Activated CD4-positive, alpha-beta T cell treated with anti-CD3 and anti-CD28 coated beads, Interleukin-2, Interleukin-6, amounts not matched to agents 100 ng/mL and 50 ng/mL, durations not matched to agents 16 hours and 8 hours (primary cell): Measurements from ENCODE around the gene SLIT3.

Source experiments
- DNase-seq: peaks from one replicate; pipeline ENCODE4 v3.0.0-alpha.2; 2020

Gene SLIT3

DNA sequence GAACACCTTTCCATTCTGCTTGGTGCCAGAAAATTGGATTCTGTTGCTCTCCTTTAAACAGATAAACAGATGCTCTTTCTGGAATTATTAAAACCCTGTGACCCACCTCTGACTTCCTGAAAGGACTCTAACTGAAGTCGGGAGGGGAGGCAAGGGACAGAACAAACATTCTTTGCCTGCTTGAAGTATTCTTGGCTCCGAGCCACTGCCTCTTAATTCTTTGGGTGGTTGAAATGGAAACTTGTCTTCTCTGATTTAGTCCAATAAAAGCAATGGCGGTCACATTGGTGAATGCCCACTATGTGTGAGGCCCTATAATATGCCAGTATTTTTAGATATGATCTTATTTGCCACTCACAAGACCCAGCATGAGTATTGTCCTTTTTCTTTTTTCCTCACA is 236.8 kb downstream of the SLIT3 start:
- no peak for DNase-seq

DNA sequence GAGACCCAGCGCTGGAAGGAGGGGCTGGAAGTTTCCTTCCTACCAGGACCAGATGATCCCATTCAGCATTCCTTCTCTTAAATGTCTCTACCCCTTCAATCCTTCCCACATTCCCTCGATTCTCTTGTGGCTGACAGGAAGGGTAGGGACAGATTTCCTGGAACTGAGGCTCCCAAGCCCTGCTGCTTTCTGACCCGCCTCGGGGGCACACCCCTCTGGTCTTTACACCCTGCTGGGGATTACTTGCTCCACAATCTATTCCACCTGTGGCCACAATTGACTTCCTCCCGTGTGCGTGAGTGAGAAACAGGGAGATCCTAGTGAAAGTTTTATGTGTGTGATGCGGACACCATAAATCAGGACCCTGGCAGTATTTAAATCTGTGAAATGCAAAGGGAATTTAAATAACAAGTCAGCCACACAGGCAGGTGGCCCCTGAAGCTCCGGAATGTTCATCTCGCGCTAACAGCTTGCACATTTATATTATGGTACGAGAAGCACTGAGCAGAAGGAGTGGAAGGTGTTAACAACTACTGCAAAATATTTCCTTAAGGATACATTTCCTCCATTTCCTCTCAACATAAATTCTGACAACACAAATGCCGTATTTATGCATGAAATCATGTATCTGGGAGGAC is 237.5 kb downstream of the SLIT3 start:
- no peak for DNase-seq

DNA sequence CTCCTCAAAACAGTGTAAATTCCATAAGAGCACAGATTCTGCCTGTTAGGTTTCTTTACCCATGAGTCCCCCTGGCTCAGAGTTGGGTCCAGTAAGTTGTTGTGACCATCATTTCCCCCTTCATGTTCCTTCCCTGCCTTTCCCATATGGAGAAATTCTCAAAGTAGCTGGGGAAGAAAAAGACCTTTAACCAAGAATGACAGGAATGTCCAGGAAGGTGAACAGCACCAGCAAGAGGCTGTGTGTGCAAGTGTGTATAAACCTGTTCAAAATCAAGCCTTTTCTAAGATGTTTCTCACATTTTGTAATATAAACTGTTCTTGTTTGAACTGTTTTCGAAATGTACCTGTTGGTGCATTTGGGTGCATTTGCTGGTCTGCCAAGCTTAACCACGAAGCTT is 238.2 kb downstream of the SLIT3 start:
- DNase-seq: no peak

DNA sequence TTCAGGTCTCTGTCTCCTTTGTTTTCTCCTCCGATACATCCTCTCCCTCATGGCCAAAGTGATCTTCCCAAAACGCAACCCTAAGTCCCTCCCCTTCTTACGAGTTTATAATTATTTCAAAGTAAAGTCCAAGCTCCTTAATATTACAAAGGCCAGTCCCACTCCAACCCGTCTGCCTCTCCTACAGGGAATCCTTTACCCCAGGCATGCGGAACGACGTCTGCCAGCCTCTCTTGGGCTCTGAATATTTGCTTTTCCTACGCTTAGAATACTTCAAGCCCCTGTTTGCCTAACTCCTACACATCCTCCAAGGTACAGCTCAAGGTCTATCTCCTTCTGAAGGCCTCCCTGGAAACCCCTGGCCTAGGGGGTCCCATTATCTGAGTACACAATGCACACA is 246.4 kb downstream of the SLIT3 start:
- no peak for DNase-seq

DNA sequence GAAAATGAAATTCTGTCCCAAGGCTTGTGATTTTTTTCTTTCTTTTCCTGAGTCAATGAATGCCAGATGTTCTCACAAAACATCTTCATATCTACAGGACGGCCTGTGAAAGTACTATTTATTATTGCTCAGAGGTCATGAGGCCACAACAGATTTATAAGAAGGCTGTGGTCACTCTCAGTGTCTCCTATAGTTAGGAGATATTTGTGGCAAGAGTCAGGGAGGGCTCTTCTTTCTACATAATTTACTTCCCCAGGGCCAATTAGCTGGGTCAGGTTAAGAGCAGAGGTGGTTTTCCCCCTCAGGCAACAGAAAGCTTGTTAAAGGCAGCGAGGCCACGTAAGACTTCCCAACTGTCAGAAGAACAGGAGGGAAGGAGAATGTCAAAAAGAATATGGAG is 248.7 kb downstream of the SLIT3 start:
- no peak for DNase-seq

DNA sequence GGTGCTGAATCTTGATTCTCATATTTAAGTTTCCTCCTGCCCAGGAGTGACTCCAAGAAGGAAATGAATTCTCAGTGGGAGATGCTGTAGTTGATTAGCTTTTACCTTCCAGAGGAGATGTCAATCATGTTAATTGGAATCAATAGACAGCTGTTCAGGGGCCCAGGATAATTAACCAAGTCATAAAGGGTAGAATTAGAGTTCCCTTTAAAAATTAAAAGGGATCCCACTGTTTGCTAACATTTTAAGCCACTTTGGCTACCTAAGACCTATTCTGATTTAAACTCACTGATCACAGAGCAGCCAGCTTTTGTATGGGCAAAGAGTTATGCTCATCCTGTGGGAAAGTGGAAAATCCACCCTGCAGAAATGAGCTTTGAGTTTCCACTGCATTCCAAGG is 249.6 kb downstream of the SLIT3 start:
- no peak for DNase-seq

DNA sequence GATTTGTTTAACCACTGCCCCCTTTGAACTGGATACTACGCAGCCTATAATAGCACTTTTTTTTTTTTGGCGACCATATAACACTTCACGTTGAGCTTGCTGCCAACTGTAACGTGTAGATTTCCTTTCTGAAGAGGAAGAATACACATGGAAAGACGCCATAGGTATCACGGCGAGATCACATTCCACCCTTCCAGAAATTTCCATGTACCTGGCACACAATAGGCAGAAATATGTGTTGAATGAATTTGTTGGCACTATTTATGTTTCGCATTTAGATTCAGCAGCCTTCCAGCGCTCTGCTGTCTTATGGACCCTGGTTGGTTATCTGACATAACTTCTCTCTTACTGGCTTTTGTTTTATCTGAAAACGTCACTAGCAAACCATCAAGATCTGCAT is 250.3 kb downstream of the SLIT3 start:
- DNase-seq: no peak

DNA sequence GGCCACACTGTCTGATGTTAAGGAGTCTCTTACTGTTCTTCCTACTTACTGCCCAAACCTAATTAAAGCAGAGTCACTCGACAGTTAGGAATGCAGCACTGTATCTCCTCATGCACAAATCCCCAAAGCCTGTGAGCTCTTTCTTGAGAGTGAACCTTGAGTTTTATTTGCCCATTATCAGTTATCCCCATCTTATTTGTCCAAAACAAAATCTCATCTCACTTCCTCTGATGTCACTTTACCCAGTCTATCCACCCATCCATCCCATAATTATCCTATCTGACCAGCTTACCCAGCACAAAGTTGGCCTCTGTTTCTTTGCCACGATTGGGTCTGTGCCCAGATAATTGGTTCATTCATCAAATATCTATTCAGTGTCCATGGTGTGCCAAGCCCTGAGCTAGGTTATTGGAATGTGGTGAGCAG is 250.8 kb downstream of the SLIT3 start:
- no peak for DNase-seq

DNA sequence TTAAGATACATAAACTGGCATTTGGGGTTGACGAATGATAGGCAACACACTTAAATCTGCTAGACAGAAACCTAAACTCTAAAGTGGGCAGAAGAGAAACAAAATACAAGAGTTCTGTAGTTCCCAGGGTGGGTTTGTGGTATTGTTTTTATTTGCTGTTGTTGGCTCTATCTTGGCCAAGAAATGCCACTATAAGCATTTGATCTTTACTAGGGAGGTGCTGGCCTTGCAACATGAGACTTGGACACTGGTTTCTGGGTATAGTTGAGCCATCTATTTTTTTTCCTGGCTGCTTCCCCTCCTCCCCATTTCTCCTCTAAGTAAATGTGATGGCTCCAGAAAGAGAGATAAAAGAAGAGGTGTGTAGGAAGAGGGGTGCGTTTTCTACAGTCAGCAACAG is 251.2 kb downstream of the SLIT3 start:
- no peak for DNase-seq

DNA sequence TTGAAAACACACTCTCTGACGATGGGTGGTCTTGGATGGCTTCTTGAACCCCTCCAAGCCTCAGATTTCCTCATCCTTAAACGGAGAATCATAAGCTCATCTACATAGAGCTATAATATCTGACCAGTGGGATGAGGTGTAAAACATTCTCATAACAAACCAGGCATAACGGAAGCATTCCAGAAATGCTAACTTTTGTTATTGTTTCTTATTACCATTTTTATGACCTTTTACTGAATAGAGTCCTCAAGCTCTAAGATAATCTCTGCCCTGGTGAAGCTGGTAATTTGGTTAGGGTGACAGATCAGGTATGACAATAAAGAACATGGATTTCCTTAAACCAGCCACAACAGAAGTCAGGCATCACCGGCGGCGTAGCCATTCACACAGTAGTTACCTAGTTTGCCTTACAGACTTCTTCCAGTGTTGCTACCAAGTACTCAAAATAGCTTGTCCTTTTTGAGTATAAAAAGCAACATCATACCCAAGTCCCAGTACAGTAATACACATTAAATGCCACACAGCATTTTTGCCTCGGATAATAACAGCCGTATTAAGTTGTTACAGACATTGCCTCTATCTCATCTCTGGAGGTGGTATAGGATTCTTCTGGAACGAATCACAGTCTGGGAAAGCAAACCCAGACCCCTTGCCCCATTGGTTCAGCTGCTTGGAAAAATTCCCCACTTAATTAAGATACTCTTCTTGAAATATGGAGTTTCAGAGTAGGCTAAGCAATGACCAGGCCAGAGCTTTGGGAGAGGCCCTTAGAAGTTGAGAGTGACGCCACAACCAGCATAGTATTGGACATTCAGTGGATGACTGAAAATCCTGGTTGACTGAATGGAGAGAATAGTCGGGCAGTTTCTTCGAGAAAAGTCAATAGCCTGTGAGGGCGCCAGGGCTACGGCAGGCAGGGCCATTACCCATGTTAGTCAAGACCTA is 252.5 kb downstream of the SLIT3 start:
- DNase-seq: no peak

DNA sequence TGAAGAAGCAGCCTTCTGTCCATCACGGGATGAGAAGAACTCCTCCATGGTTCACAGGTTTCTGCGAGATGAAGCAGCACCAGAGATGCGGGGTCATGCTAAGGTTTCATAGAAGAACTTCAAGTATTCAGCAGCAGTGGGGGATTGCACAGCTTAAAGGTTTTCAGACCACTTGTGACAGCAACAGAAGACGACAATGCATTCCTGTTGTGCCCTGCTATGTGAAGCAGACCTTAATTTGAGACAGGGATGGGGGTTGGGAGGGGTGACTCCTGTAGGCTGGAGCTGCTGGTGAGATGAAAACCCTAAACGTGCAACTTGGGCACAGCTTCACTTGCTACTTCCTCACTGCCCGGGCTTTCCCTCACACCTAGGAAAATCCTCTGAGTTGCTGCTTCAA is 256.0 kb downstream of the SLIT3 start:
- DNase-seq: no peak

DNA sequence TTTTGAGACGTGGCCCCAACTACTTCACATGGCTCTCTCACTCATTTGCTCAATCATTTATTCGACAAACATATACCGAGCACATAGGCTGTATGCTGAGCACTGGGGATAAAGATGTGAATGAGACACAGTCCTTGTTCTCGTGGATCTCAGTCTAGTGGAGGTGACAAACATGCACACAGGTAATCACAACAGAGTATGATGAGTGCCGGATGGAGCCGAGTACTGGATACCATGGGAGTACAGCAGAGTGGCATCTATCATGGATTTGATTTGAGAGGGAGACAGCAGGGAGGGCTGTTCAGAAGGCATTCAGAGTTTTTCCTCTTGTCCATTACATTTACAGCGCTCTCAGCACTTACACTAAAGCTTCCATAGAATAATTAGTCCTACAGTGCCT is 259.8 kb downstream of the SLIT3 start:
- DNase-seq: no peak

DNA sequence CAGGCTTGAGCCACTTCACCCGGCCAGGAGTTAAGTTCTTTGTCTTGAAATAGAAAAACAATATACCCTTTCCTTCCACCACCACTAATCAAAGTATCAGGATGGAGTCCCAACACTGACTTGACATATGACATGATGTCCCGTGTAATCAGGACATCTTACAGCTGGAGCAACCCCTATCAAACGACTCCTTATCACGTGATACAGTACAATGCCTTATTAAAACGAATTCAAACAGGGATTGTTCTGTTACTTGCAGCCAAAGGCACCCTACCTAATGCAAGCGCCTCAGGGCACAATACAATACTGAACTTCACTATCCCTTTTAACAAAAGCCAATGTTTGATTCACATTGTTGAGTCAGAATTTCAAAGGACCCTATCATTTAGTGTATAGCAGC is 261.3 kb downstream of the SLIT3 start:
- no peak for DNase-seq

DNA sequence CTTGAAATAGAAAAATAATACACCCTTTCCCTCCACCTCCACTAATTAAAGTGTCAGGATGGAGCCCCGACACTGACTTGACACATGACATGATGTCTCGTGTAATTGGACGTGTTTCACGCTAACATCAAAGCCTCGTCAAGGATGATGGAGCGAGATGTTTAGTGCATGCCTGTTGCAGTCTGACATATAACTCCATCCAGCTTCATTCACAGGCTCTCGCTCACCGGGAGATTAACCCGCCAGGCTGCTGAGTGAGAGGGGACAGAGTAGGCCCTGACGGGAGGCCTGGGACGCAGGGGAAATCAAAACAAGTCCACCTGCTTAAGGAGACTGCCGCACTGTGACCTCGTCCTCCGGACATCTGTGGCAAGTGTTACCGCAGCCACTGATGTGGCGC is 263.5 kb downstream of the SLIT3 start:
- no peak for DNase-seq

DNA sequence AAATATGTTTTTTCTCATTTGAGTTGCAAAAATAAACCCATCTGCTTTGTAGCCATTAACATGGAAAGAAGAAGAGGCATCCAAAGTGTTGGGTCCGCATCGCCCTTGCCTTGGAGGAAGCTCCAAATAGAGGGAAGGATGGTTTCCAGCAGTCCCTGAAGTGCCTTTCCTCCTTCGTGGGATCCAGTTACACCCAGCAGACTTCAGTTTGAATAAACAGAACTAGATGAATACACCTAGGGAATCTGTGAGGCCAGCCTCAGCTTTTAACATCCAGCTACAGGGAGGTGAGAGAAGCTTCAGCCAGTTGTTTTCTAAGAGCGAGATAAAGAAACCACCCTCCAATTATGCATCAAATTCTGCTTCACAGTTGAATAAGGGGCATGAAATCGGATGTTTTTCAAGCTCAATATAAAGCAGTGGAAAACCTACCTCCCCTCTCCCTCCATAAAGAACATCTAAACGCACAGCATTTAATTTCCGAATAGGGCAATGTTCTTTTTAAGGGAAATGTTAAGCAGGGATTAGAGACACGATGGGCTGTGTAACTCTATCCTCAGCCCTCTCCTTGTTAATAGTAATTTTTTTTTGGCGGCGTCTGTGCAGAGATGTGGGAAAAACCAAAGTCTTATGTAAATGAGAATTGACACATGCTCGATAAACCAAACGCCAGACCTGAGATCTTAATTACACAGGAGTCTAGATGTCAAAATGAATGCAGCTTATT is 264.7 kb downstream of the SLIT3 start:
- no peak for DNase-seq

DNA sequence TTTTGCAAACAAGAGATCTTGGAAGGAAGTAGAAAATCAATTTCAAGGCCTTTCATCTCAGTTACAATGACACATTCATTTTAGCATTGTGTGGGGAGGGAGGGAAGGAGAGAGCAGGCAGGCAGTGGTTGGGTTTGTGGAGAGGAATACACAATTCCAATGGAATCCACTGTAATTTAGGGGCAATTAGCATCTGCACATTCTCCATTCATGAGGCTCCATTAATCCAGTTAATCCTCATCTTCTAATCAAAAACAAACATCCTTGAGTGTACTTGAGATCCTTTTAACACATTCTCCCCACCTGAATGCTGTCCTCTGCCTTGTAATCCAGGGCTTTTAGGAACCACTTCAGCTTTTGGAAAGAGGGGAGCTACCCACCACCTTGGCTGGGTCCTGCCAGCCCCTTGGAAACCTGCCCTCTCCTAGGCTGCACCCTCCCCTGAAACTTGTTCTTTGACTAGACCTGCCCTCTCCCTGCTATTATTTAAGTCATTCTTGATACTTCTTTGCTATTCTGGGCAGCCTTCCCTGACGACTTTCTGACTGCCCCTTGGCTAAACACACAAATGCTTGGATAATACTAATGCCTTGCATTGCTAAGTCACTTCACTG is 271.2 kb downstream of the SLIT3 start:
- DNase-seq: no peak

DNA sequence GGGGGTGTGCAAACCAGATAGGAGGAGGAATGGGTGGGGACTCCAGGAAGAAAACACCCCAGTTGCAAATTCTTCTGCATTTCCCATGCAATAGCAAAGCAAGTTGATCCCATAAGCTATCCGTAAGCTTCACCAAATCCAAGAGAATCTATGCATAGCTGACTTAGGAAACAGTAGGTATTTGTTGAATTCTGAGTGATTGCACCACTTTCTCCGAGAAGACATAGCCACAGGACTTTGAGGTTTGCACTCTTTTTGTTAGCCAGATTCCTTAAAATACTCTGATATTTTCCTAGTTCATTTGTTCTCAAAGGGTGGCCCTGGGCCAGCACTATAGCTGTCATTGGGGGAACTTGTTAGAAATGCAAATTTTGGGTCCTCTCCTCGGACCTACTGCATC is 271.9 kb downstream of the SLIT3 start:
- DNase-seq: no peak

DNA sequence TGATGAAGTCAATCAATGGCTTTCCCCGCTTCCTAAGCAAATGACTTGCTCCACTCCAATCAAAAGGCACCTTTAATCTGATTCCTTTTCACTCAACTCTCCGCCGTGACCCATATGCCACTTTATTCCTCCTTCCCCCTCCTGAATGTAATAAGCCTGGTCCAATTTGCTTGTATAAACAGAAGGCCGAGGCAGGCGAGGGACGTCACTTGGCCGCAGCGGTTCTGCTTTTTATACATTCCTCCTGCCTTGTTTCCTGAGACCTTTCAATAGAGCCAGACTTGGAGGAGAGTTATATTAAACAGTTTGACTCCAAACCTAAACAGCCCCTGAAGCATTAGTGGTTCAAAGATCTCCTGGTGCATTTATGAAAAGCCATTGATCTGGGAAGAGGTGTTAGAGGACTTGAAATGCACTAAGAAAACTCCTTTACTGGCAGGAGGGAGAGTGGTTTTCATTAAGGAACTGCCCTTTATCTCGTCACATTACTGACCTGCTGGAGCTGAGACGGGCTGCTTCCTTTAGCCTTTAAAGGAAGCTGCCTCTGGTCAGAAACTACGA is 273.4 kb downstream of the SLIT3 start:
- no peak for DNase-seq

DNA sequence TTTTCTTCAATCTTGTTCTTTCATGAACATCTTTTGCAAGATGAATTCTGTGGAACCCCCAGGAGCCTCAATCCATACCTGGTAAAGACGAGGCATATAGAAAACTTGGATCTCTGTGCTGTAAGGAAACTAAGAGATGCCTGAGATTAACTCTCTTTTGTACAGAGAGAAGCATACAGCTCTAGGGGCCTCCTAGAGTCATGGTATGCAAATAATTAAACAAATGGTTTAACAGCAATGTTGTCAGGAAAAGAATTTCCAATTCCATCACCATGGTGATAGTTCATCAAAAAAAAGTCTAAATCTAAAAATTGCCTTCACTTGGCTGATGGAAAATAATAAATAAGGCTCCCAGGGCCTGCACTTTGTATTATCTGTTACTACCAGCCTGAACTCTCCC is 275.4 kb downstream of the SLIT3 start:
- no peak for DNase-seq

DNA sequence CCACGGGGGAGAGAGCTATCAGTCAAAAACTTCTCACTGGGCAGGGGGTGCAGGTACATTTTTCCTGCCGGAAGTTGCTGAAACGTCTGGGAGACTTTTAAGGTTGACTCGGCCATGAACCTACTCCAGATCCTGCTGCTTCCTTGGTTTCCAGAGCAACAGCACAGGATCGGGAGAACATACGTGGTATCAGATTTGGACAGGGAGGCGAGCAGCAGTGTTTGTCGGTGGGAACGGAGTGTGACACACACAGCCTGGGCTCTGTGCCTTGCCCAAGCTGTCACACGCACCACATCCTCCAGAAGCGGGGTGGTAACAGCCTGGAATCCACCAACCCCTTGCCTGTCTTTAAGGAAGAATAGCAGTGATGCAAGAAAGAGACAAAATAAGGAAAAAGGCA is 276.5 kb downstream of the SLIT3 start:
- DNase-seq: no peak

DNA sequence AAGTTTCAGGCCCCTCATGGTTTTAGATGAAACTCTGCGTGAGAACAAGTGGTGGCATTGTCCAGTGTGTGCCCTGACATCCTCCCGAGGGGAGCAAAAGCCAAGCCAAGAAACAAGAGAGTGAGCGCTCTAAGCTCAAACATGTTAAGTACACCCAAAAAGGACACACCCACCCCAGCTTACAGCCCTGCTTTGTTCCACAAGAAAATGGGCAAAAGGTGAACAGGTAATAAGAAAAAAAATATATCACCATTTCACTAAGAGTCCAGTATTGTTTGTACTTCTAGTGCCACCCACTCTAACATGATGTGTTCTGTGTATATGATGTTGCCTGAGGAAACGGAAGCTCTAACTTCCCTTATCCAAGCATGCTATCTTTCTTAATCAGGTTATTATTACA is 278.2 kb downstream of the SLIT3 start:
- DNase-seq: no peak

DNA sequence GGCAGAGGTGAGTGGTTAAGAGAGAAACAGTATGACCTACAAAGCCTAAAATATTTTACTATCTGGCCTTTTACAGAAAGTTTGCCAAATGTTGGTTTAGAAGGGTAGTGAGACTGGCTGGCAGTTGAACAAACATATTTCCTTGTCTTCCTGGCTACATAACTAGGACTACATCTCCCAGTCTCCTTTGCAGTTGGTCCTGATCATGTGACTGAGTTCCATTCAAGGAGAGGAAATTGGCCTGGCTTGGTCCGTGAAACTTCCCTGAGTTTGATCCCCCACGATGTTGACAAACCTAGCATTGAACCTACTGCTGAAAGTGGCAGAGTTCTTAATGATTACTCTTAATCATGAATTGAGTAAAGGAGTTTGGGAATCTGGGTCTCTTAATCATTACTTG is 280.8 kb downstream of the SLIT3 start:
- no peak for DNase-seq

DNA sequence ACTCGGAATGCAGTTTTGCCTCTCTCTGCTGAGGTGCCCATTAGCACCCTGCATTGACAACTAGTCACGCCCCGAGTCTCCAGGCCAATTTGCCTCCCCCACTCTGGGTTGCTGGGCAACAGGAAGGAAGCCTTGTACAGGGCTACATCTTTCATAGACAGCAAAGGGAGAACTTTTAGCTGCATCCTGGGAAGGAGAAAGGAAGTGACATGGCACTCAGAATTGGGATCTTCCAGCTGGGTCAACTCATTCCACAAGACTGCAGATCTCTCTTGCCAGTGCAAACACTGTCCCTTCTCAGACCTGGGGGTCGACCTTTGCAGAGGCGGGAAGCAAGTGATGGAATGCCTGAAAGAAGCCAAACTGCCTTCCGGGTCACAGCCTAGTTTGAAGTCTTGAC is 282.0 kb downstream of the SLIT3 start:
- no peak for DNase-seq
